ENCODE data around the gene DDX31. TPM values are rescaled to one million over a fixed set of nuclear protein-coding genes. Genes with fewer than 3 reads are reported as not detected.

The DDX31 gene
- total RNA-seq, 1 donor from 2014 or later, result 15.4 TPM

DNA sequence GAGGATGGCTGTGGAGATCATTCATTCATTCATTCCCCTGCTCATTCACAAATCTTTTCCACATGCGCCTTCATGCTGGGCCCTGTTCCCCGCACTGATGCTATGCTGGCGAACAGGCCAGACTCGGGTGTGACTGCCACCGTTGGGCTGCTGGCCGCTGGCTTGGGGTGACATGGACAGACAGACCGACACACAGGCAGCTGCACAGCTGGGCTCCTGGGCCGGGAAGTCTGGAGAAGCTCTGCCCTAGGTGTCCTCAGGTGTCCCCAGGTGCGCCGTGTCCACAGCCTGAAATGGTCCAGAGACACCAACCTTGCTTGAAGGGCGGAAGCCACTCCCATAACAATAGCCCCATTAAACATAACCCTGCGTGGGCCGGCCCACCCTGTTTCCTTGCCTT, 122.3 kb downstream of the DDX31 start:
- no peak for DNase-seq (ENCODE audit: low spot score)

DNA sequence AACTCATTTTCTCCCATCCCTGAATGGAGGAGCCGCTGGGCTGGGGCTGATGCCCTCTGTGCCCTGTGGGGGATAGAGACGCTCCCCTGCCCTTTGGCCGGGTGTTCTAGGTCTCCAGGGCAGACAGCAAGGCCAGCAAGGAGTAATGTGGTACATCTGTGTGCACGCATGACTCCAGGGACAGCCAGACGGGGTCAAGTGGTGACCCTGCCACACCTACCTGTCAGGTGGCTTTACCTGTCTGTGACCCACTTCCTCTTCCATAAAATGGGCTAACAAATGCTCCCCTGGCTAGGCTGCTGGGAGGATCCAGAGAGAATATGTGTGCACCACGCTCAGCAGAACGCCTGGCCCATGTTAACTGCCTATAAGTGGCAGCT, 122.7 kb downstream of the DDX31 start:
- DNase-seq (ENCODE audit: low spot score), result no peak

DNA sequence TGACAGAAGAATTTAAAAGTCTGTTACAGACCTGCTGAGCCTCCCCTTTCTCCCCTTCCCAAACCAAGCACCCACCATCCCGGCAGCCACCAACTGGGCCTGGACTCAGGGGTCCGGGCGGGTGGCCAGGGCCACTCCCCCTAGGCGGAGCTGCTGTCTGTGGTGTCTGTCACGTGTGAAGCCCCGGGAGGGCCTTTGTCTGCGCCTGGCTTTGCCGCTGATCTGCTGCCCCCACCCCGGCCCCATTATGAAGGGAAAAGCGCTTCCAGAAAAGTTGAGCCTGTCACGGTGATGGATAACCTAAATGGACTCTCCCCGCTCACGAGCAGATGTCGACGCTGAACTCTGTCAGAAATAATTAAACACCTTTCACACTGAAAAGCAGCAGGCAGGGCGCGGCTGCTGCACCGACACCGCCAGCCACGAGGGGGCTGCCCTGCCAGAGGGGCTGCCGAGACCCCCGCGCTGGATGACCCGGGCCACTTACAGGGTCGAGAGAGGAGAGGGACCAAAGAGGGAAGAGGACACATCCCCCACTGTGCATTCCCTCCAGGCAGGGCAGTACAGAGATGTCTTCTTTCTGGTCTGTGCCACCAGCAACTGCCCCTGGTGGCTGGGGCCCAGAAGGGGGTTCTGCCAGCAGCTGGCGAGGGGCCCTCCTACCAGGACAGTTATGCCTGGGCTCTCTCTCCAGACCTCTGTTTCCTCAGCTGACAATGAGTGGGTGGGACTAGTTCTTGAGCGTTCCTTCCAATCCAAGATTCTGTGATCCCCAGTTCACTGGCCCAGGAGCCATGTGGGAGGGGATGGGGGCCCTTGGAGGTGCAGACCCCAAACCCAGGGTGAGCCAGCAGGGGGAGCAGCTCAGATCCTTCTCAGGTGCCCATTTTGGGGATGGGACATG, 123.4 kb downstream of the DDX31 start:
- peak; percentile 63 for DNase-seq (ENCODE audit: low spot score)

DNA sequence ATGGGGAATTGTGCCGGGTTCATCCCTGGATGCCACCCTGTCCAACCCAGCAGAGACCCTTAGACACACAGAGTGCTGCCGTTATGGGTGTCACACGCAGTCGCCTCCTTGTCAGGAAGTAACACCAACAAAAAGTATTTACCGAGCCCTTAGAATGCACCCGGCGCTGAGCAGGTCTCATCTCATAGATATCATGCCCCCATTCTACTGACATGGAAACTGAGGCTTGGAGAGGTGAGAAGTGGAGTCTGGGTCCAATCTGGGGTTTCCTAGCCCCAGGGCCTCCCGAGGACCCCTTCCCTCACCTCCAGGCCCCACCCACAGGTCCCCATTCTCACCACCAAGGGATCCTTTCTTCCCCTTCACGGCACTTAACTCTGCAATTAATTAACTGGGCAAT, 124.2 kb downstream of the DDX31 start:
- no peak for DNase-seq (ENCODE audit: low spot score)

DNA sequence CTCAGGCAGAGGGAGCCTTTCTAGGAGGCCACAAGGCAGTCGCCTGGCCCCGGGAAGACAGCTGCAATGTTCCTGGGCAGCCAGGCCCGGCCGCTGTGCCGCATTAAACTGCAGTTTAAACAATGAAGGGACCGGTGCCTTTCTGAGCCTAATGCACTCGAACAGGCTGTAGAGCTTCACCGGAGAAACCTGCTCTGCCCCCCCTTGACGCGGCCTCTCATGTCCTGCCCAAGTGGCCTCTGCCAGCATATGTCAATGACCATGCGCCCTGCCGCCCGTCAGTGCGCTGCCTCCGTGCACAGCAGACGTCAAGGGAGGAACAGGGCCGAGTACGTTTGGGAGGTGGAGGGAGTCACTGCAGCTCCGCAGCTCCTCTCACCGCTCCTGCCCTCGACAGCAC, 125.8 kb downstream of the DDX31 start:
- no peak for DNase-seq (ENCODE audit: low spot score)

DNA sequence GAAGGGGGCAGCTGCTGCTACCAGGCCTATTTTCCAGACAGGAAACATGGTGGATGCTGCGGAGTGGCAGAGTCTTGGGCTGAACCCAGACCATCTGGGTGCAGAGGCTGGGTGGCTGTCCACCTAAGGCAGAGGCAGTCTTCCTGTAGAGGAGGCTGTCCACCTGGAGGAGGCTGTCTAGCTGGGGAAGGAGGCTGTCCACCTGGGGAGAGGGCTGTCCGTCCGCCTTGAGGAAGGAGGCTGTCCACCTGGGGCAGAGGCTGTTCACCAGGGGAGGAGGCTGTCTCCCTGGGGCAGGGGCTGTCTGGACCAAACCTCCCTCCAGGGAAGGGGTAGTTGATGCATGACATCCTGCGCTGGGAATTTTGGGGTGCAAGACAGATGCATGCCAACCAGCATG, 126.5 kb downstream of the DDX31 start:
- no peak for DNase-seq (ENCODE audit: low spot score)

Other genes with a start within 250 kb of the DDX31 start
- gene BARHL1, start 87.4 kb downstream of the DDX31 start, total RNA-seq (ENCODE audit: insufficient read depth, low replicate concordance), result not detected
- 10.6 TPM for gene GTF3C4, start 481 bp upstream of the DDX31 start, total RNA-seq (ENCODE audit: insufficient read depth, low replicate concordance)
- gene AK8, start 208.3 kb upstream of the DDX31 start, total RNA-seq (ENCODE audit: insufficient read depth, low replicate concordance), result 0.48 TPM
- 3.1 TPM for gene SPACA9, start 208.9 kb upstream of the DDX31 start, total RNA-seq (ENCODE audit: insufficient read depth, low replicate concordance)

All from umbilical cord (tissue), 2 donors.